IgD-negative memory B cell (primary cell): ENCODE results near the gene BFSP2. TPM values are rescaled to one million over a fixed set of nuclear protein-coding genes. Genes with fewer than 3 reads are reported as not detected.

Source experiments
- H3K27ac Mint-ChIP-seq, 3 donors: one replicate each; pipeline ENCODE4 v1.8.0; 2020 to 2022; ENCODE audit warnings: mild to moderate bottlenecking in 3 of 3, mixed read lengths in 3 of 3, moderate library complexity in 1 of 3
- H3K27me3 Mint-ChIP-seq: one replicate; pipeline ENCODE4 v1.8.0; 2021; ENCODE audit warnings: mixed read lengths
- H3K36me3 Mint-ChIP-seq: one replicate; pipeline ENCODE4 v1.8.0; 2020; ENCODE audit warnings: mild to moderate bottlenecking, mixed read lengths
- H3K4me1 Mint-ChIP-seq, 3 donors: one replicate each; pipeline ENCODE4 v1.8.0; 2020 to 2022; ENCODE audit warnings: mixed read lengths in 3 of 3, mild to moderate bottlenecking in 1 of 3
- H3K4me3 Mint-ChIP-seq, 4 donors: one replicate each; pipeline ENCODE4 v1.8.0; 2020 to 2022; ENCODE audit warnings: mild to moderate bottlenecking in 4 of 4, mixed read lengths in 4 of 4, moderate library complexity in 3 of 4
- H3K9me3 Mint-ChIP-seq, 3 donors: one replicate each; pipeline ENCODE4 v1.8.0; 2020 to 2021; ENCODE audit warnings: mixed read lengths in 3 of 3, mild to moderate bottlenecking in 1 of 3
- polyA plus RNA-seq: library from polyadenylated mRNA; unstranded; fragments of 300-500 nt; fragmentation: Illumina TruSeq; gene quantifications from one replicate; pipeline ENCODE4 v1.2.3, GENCODE V29; 2021

BFSP2 gene
- polyA plus RNA-seq, 1 donor from 2014 or later: 2.8 TPM

GRCh38 chr3:133375403-133375745, 24.5 kb upstream of the BFSP2 start:
- no peaks in the 10 kb centered on the region for H3K36me3 Mint-ChIP-seq
- no peak overlapping the region for H3K4me3 Mint-ChIP-seq
- no peaks in the 10 kb centered on the region for H3K4me1 Mint-ChIP-seq
- no peaks in the 10 kb centered on the region for H3K27me3 Mint-ChIP-seq
- H3K9me3 Mint-ChIP-seq: no peaks in the 10 kb centered on the region
- H3K27ac Mint-ChIP-seq: no peak overlapping the region

DNA sequence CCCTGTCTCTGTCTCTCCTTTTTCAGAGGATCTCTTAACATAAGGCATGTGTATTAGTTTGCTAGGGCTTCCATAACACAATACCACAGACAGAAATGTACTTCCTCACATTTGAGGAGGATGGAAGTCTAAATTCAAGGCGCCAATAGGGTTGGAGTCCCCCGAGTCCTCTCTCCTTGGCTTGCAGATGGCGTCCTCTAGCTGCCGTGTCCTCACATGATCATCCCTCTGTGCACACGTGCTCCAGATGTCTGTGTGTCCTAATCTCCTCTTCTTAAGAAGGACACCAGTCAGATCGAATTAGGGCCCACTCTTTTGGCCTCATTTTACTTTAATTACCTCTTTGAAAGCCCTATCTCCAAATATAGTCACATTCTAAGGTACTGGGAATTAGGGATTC, 23.0 kb upstream of the BFSP2 start:
- H3K9me3 Mint-ChIP-seq: no peaks in the 10 kb centered on the region
- H3K4me1 Mint-ChIP-seq: no peaks in the 10 kb centered on the region
- no peak overlapping the region for H3K4me3 Mint-ChIP-seq

GRCh38 chr3:133377396-133377795, 22.5 kb upstream of the BFSP2 start:
- Mint-ChIP-seq H3K27ac (no peak overlapping the region), H3K27me3 (peaks cover 2% of the 10 kb centered on the region), H3K36me3 (no peaks in the 10 kb centered on the region), H3K4me3 (no peak overlapping the region), H3K4me1 (no peaks in the 10 kb centered on the region), H3K9me3 (no peaks in the 10 kb centered on the region)

More for the DNA sequence above, 23.0 kb upstream of the BFSP2 start:
- no peaks in the 10 kb centered on the region for H3K36me3 Mint-ChIP-seq
- no peak overlapping the region for H3K27ac Mint-ChIP-seq
- H3K27me3 Mint-ChIP-seq: no peaks in the 10 kb centered on the region

GRCh38 chr3:133379926-133380325, 19.9 kb upstream of the BFSP2 start:
- Mint-ChIP-seq H3K27ac (no peak overlapping the region), H3K4me3 (no peak overlapping the region), H3K9me3 (no peaks in the 10 kb centered on the region), H3K4me1 (no peaks in the 10 kb centered on the region), H3K36me3 (no peaks in the 10 kb centered on the region), H3K27me3 (peaks cover 4% of the 10 kb centered on the region)

DNA sequence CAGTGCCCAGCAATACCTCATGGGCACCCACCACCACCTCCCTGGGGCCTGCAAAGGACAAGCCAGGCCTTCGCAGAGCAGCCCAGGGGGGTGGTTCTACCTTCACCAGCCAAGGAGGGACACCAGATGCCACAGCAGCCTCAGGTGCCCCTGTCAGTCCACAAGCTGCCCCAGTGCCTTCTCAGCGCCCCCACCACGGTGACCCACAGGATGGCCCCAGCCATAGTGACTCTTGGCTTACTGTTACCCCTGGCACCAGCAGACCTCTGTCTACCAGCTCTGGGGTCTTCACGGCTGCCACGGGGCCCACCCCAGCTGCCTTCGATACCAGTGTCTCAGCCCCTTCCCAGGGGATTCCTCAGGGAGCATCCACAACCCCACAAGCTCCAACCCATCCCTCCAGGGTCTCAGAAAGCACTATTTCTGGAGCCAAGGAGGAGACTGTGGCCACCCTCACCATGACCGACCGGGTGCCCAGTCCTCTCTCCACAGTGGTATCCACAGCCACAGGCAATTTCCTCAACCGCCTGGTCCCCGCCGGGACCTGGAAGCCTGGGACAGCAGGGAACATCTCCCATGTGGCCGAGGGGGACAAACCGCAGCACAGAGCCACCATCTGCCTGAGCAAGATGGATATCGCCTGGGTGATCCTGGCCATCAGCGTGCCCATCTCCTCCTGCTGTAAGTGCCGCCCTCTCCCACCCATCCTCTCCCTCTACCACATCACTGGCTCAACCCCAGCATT, 19.2 kb upstream of the BFSP2 start:
- H3K4me3 Mint-ChIP-seq: no peak overlapping the region
- no peaks in the 10 kb centered on the region for H3K9me3 Mint-ChIP-seq
- peaks cover under 1% of the 10 kb centered on the region for H3K36me3 Mint-ChIP-seq

DNA sequence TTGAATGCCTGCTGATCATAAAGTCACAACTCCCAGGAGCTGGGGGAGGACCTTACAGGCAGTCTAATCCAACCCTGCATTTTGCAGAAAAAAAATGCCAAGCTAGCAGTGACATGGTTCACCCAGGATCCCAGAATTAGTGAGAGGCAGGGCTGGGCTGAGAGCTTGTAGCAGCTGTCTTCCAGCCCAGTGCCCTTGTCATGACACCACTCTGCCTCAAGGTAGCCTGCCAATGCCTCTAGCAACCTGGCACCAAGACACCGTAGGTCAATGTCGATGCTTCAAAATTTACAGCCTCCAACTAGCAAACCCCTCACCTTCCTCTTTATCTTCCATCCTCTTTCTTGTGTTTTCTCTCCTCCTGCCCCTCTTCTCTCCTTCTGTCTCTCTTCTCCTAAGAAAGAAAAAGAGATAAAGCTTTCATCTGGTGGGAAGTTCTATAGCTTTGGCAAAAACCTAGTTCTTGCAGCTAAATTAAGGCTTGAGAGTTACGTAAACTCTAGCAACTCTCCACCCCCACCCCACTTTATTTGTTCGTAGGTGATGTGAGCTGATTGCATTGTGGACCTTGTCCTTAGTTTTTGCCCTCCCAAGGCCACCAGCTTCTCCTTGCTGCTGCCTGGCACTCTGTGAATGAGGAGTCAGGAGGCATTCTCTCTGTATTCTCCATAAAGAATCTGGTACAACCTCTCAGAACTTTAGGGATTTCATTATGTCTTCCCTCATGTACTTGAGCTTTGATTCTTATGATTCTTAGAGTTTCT, 18.3 kb upstream of the BFSP2 start:
- Mint-ChIP-seq H3K4me1 (peaks cover 3 to 4% (median 3%) of the 10 kb centered on the region in 3 donors), H3K27ac (no peak overlapping the region), H3K9me3 (no peaks in the 10 kb centered on the region), H3K27me3 (peaks cover 9% of the 10 kb centered on the region), H3K36me3 (peaks cover 2% of the 10 kb centered on the region), H3K4me3 (no peak overlapping the region)

More for the DNA sequence above, 19.2 kb upstream of the BFSP2 start:
- H3K27me3 Mint-ChIP-seq: peaks cover 8% of the 10 kb centered on the region
- H3K27ac Mint-ChIP-seq: no peak overlapping the region
- peaks cover 0 to under 1% (median 0%) of the 10 kb centered on the region in 3 donors for H3K4me1 Mint-ChIP-seq

DNA sequence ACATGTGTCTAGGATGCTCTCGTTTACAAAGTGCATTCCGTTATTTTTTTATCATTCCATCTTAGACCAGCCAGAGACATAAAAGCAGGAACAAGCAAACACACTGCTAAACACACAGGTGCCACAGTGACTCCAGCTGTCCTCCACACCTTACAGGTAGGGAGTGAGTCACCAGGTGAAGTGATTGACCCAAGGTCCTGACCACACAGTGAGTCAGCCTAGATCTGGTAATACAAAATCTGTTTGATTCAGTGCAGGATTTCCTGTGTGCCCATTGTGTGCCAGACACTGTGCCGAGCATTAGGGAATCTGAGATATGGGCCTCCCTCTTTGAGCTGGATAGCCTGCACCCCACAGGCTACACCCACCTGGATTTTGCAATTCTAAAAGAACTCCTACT, 16.7 kb upstream of the BFSP2 start:
- peaks cover 2% of the 10 kb centered on the region for H3K36me3 Mint-ChIP-seq
- no peaks in the 10 kb centered on the region for H3K9me3 Mint-ChIP-seq
- no peak overlapping the region for H3K4me3 Mint-ChIP-seq
- H3K27ac Mint-ChIP-seq: no peak overlapping the region
- H3K27me3 Mint-ChIP-seq: peaks cover 9% of the 10 kb centered on the region
- H3K4me1 Mint-ChIP-seq: peaks cover 3 to 5% (median 4%) of the 10 kb centered on the region in 3 donors

DNA sequence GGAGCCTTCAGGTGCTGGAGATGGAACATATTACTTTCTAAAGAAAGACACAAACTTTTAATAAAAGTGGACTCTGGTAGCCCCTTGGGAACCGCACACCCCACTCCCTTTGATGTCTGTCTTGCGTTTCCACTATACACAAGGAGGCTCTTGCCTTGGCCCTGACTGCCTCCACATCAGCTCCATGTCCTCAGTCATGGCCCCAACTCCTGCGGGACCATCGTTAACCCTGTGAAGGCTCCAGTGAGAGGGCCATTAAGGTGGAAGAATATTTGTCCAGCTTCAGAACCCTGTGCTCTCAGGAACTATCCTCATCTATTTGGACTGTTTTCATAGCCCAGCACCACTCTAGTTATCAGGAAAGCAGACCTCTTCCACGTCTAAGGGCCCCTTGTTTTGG, 16.1 kb upstream of the BFSP2 start:
- no peaks in the 10 kb centered on the region for H3K9me3 Mint-ChIP-seq

DNA sequence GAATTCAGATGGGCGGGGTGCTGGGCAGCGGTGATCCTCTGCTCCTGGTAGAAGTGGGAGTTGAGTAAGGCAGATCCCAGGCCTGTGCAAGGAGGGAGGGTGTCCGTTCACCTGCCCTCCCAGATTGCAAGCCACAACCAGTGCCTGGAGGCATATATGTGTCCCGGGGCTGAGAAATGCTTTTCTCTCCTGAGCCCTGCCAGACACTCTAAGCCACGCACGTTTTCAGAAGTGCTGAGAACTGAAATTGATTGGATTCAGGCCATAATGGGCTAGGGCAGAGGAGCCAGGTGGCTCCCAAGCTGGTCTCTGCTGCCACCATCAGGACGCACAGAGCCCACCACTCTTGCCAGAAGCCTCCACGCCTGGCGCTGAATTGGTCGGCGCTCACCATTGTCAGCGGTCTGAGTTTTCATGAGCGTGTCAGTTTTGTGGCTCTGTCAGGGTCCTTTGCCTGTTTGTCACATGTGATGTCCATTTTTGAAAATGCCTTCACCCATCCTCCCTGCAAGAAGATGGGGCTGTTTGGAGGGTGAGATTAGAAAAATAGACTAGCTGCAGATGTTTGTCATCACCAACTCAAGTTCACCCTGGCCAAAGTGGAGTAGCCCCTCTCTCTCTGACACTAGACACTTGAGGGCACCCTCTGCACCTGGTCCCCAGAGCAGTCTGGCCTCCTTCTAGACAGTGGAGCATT, 15.4 kb upstream of the BFSP2 start:
- H3K27me3 Mint-ChIP-seq: peaks cover 9% of the 10 kb centered on the region
- no peak overlapping the region for H3K4me3 Mint-ChIP-seq
- H3K36me3 Mint-ChIP-seq: peaks cover 2% of the 10 kb centered on the region
- peaks cover 3 to 5% (median 4%) of the 10 kb centered on the region in 3 donors for H3K4me1 Mint-ChIP-seq
- H3K9me3 Mint-ChIP-seq: no peaks in the 10 kb centered on the region
- no peak overlapping the region for H3K27ac Mint-ChIP-seq

More for the DNA sequence above, 16.1 kb upstream of the BFSP2 start:
- Mint-ChIP-seq H3K27ac (peak overlapping the region in 1 of 3 donors; percentile 12), H3K4me1 (peaks cover 3 to 5% (median 4%) of the 10 kb centered on the region in 3 donors), H3K36me3 (peaks cover 2% of the 10 kb centered on the region), H3K4me3 (no peak overlapping the region), H3K27me3 (peaks cover 9% of the 10 kb centered on the region)

GRCh38 chr3:133386876-133387275, 13.0 kb upstream of the BFSP2 start:
- H3K4me1 Mint-ChIP-seq: peaks cover 3 to 5% (median 4%) of the 10 kb centered on the region in 3 donors
- H3K27me3 Mint-ChIP-seq: peaks cover 9% of the 10 kb centered on the region
- no peak overlapping the region for H3K4me3 Mint-ChIP-seq
- H3K36me3 Mint-ChIP-seq: peaks cover 2% of the 10 kb centered on the region
- H3K9me3 Mint-ChIP-seq: no peaks in the 10 kb centered on the region
- H3K27ac Mint-ChIP-seq: no peak overlapping the region

GRCh38 chr3:133387341-133387740, 12.5 kb upstream of the BFSP2 start:
- Mint-ChIP-seq H3K27ac (no peak overlapping the region), H3K4me3 (no peak overlapping the region), H3K4me1 (peaks cover 3 to 5% (median 4%) of the 10 kb centered on the region in 3 donors), H3K27me3 (peaks cover 7% of the 10 kb centered on the region), H3K36me3 (peaks cover 2% of the 10 kb centered on the region), H3K9me3 (no peaks in the 10 kb centered on the region)

GRCh38 chr3:133388696-133389395, 11.0 kb upstream of the BFSP2 start:
- peaks cover 0 to 2% (median 0%) of the 10 kb centered on the region in 3 donors for H3K9me3 Mint-ChIP-seq
- peaks cover 3 to 5% (median 4%) of the 10 kb centered on the region in 3 donors for H3K4me1 Mint-ChIP-seq
- peaks cover 5% of the 10 kb centered on the region for H3K27me3 Mint-ChIP-seq
- H3K27ac Mint-ChIP-seq: no peak overlapping the region
- no peak overlapping the region for H3K4me3 Mint-ChIP-seq
- peaks cover 2% of the 10 kb centered on the region for H3K36me3 Mint-ChIP-seq

GRCh38 chr3:133390715-133391114, 9.1 kb upstream of the BFSP2 start:
- H3K36me3 Mint-ChIP-seq: peaks cover 1% of the 10 kb centered on the region
- H3K9me3 Mint-ChIP-seq: peaks cover 0 to 2% (median 0%) of the 10 kb centered on the region in 3 donors
- H3K27me3 Mint-ChIP-seq: peaks cover under 1% of the 10 kb centered on the region
- H3K4me3 Mint-ChIP-seq: no peak overlapping the region
- H3K27ac Mint-ChIP-seq: no peak overlapping the region
- peaks cover 4 to 7% (median 6%) of the 10 kb centered on the region in 3 donors for H3K4me1 Mint-ChIP-seq

DNA sequence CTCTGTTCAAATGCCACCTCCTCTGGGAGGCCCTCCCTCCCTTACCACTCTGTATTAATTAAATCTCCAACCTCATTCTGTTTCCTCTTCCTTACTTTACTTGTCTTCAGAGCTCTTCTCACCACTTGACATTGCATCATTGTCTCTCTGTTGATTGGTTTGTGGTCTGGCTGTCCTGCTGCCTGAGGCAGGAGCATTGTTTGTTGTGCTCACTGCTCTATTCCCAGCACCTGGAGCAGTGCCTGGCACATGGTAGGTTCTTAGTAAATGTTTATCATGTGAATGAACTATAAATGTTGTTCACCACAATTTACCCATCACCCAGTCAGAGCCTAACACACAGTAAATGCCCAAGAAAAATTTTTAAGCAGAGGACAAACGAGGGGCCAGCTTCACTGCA, 6.7 kb upstream of the BFSP2 start:
- H3K27me3 Mint-ChIP-seq: no peaks in the 10 kb centered on the region
- no peaks in the 10 kb centered on the region for H3K36me3 Mint-ChIP-seq
- H3K4me3 Mint-ChIP-seq: no peak overlapping the region
- H3K27ac Mint-ChIP-seq: peak overlapping the region in 1 of 3 donors; percentile 41
- H3K9me3 Mint-ChIP-seq: peaks cover 0 to 2% (median 1%) of the 10 kb centered on the region in 3 donors
- peaks cover 0 to 8% (median 2%) of the 10 kb centered on the region in 3 donors for H3K4me1 Mint-ChIP-seq
